NOMO-1 (cell line): ENCODE data around the gene OR2T34.
"Not testable (repeated sequence)": the region's sequence is repeated elsewhere in the genome, so short reads cannot be mapped to it uniquely, and the experiment has no call there.

ENCODE experiments used
- DNase-seq, 2 experiments: peaks; one replicate each; lab custom pipeline; 2025; ENCODE audit not compliant: unreplicated experiment in 2 of 2; lab: John Stamatoyannopoulos, UW

OR2T34 gene, protein sequence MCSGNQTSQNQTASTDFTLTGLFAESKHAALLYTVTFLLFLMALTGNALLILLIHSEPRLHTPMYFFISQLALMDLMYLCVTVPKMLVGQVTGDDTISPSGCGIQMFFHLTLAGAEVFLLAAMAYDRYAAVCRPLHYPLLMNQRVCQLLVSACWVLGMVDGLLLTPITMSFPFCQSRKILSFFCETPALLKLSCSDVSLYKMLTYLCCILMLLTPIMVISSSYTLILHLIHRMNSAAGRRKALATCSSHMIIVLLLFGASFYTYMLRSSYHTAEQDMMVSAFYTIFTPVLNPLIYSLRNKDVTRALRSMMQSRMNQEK

DNA sequence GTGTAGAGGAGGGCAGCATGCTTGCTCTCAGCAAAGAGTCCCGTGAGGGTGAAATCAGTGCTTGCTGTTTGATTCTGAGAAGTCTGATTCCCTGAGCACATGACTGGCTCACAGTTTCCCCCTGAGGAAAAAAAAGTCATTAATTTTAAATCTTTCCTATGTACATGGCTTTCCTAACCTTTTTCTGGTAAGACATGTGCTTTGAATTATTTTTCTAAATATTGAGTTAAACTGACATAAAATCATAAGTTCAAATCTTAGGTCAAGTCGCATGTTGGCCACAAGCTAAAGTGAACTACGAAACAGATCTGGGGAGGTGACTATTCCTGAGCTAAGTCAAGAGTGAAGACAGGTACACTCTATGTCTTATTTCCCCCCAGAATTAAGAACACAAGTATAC, at the start of gene OR2T34:
TSS of gene OR2T34 (minus strand) at position 101 of the 400 bp plus-strand sequence. CDS start at position 101, 0 bp downstream.
- DNase-seq: not testable (repeated sequence)

DNA sequence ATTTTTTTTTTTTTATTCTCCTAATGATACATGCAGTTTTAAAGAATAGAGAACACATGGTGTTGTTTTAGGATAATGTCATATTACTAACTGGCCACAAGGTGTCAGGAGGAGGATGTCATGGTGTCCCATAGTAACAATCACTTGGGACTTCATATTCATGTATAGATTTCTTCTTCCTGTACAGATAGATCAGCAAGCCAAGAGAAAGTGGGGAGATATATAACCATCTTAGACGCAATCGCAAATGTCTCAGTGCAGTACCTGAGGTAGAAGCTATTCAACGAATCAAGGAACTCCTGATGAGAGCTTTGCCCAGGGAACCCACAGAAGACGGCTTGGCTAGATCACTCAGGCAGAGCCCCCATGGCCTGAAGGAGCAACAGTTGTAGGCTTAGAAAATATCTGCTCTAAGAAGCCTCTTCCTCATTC, 48.0 kb upstream of the OR2T34 start:
- peak; percentile 17 to 82 for DNase-seq

DNA sequence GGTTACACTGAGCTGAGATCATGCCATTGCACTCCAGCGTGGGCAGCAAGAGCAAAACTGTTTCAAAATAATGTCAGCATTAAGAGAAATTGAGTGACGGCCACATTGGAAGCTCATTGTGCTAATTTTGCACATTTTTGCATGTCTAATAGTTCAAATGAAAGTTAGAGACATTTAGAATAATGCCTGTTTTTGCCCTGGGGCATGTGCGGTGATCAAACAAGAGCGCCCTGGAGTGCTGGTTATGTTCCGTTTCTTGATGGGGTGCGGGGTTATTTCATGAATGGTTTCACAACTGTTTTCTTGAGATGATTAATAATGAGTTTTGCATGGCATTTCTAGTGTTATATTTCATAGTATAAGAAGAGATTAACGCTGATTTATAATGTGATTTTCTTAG, 47.2 kb upstream of the OR2T34 start:
- DNase-seq: no peak

DNA sequence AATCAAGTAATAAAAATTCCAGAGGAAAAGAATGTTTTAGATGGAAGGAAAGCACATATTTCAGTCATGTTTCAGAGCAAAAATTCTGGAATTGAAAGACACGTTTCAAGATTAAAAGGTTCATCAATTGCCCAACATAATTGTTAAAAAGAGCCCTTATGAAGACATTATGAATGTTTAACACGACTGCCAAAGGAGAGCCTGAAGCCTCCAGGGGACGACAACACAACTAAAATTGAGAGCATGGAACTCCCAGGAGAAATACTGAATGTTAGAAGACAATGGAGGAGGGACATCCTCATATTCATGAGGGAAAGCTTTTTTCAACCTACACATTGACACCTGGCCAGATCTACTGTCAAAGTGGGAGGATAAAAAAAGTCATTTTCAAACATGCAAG, 44.3 kb upstream of the OR2T34 start:
- peak in 1 of 2 experiments; percentile 51 for DNase-seq

DNA sequence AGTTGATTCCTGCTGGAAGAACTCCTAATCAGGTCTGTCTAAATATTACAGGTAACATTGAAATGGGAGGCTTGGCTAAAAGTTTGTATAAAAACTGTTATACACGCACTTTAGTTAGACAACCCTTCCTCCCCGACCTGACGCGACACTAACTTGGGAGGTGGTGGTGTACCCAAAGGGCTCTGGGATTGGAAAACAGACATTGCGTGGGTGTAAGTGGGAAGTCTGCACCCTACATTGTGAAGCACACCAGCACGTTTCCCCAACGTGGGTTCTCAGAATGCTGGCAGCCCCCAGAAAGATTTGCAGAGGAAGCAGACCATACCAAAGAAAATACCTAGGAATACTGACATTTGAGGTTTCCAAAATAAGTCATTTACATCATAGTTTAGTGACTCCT, 43.6 kb upstream of the OR2T34 start:
- no peak for DNase-seq

DNA sequence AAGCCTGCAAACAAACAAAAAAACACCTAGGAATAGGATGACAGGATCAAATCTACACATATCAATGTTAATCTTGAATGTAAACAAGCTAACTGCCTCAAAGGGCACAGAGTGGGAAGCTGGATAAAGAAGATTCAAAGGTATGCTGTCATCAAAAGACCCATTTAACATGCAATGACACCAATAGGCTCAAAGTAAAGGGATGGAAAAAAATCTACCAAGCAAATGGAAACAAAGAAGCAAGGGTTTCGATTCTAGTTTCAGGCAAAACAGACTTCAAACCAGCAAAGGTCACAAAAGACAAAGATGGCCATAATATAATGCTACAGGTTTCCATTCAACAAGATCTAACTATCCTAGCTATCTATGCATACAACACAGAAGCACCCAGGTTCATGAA, 39.2 kb upstream of the OR2T34 start:
- no peak for DNase-seq

DNA sequence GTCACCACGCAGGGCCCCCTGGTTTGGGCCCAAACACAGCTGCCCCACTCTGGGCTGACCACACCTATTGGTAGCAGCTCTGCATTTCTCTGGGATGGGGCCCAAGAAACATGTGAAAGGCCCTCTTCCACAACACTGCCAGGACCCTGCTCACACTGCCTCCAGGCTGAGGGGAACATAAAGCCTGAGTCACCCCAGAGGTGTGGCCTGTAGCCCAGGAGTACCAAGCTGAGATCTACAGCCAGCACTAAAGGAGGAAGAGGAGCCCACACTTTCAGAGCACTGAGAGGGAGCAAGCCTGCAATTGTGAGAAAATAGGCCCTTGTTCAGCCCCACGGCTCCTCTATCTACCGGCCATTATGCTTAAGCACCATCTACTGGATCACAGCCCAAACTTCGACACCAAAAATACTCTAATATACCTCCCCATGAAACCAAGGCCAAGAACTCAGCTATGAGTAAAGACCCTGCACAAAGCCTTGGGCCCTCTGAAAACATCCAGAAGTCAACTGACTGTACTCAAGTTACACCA, 37.4 kb upstream of the OR2T34 start:
- DNase-seq: no peak

DNA sequence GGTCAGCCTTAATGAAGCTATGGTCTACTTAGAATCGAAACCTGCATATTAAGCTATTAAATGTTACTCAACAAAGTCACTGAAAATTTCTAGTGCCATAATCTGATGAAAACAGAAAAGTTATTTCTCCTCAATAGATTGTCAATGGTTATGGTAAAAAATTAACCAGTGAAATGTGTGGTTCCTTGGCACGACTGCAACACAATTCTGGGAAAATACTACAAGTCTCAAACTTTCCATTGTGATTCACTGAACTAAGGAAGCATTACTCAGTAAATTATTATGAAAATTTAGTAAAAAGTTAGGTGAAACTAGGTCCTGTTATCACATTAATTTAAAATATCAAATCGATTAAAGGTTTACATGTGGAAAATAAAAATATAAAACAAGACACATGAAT, 35.7 kb upstream of the OR2T34 start:
- DNase-seq: no peak

DNA sequence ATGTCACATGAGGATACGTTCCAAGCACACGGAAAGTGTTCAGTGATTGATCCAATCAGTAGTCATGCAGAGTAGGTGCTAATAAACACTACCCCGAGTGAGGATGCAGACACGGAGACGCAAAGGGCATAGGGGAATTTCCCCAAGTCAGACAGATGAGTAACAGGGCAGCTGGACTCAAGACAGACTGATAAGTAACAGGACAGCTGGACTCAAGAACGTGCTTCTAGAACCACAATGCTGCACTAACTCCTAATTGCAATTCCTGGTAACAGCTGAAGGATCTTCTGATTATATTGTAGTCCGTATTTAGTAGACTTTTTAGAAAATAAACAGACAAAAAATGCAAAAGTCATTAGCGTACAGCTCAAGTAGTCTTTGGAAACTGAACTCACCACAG, 24.8 kb upstream of the OR2T34 start:
- DNase-seq: no peak

DNA sequence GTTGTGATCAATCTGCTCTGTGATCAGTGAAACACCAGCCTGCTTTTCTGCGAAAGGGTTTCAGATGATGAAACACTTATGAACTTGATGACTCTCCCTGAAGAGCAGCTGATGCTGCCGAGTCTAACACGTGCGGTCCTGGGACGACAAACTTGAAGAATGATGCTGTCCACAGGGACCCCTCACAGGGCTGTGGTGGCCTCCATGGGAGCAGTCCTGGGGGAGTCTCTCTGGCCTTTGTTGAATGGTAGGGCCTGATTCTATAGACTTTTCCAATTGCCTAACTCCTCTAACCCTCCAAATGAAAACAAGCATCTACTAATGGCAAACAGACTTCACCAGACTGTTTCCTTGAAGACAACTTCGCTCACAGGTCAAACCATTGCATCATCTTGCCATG, 23.0 kb upstream of the OR2T34 start, which contains the start of gene OR2T10:
TSS of gene OR2T10 (minus strand) at position 112 of the 400 bp plus-strand sequence. CDS start 3,932 bp downstream, outside the sequence.
- DNase-seq: no peak

DNA sequence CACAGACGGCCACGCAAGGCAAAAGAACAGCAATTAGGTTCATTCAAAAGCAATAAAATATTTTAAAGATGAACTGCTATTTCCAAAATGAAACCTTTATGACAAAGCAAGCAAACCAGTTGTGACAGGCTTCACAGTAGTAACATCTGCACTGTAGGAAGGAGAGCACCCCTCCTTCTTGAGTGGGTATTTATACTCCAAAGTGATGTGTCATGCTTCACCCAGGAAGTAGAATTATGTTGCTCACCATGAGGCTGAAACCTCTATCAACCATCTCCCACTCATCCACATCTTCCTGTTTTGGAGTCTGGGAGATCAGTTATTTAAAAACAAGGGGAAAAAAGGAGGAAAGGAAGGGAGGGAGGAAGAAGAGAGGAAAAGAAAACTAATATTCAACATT, 22.1 kb upstream of the OR2T34 start:
- no peak for DNase-seq

DNA sequence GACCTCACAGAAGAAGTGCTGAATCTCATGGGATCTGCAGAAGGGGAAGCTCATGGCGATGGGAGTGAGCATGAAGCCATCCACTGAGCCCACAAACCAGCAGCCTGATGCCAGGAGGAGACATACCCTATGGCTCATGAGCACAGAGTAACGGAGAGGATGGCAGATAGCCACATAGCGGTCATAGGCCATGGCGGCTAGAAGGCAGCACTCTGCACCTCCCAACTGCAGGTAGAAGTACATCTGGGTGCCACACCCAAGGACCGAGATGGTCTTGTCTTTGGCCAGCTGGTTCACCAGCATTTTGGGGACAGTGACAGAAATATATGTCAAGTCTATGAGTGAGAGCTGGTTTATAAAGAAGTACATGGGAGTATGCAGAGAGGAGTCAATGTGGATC, 18.7 kb upstream of the OR2T34 start:
- DNase-seq: no peak

DNA sequence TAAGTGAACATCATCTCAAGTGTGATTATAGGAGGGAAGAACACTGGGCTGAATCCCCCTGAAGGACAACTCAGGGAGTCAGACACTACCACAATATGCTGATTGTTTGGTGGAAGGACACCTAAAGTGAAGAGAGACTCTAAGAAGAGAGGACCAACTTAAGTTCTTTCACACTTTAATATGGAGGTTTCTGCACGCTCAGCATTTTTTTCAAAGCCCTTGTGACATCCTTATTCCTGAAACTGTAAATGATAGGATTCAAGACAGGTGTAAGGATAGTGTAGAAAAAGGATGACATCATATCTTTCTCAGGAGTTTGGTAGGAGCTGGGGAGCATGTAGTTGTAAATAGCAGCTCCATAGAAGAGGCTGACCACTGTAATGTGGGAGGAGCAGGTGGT, 18.1 kb upstream of the OR2T34 start:
- no peak for DNase-seq

DNA sequence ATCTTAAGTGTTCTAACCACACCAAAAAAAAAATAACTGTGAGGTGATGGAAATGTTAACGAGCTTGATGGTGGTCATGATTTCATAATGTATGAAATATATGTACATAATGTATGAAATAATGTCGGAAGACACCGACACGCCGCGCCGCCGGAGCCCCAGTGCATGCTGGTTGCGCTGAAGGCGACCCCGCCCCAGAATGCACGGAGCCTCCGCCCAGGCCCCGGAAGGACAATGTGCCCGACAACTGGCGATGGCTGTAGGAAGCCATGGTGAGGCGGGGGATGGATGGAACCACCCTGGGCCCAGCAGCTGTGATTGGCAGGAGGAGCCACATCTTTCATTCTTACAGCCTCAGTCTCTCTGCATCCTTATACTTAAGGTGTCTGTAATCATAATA, 15.5 kb upstream of the OR2T34 start:
- no peak for DNase-seq

DNA sequence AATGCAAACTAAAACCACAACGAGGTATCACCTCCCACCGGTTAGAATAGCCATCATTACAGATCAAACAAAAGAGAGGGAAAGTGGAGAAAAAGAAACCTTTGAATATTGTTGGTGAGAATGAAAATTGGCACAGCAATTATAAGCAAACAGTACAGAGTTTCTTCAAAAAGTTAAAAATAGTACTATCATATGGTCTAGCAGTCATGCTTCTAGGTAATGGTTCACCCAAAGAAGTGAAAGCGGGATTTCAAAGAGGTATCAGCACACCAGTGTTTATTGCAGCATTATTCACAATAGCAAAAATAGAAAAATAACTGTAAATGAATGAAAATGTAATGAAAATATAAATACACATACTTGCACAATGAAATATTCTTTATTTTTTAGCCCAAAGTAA, 14.8 kb upstream of the OR2T34 start:
- no peak for DNase-seq

DNA sequence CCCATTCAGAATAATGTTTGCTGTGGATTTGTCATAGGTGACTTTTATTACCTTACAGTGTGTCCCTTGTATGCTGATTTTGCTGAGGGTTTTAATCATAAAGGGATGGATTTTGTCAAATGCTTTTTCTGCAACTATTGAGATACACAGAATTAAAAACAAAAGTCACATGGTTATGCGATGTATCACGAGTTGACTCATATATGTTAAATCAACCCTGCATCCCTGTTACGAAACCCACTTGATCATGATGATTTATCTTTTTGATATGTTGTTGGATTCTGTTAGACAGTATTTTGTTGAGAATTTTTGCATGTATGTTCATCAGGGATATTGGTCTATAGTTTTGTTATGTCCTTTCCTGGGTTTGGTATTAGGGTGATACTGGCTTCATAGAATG, 10.7 kb upstream of the OR2T34 start:
- no peak for DNase-seq

DNA sequence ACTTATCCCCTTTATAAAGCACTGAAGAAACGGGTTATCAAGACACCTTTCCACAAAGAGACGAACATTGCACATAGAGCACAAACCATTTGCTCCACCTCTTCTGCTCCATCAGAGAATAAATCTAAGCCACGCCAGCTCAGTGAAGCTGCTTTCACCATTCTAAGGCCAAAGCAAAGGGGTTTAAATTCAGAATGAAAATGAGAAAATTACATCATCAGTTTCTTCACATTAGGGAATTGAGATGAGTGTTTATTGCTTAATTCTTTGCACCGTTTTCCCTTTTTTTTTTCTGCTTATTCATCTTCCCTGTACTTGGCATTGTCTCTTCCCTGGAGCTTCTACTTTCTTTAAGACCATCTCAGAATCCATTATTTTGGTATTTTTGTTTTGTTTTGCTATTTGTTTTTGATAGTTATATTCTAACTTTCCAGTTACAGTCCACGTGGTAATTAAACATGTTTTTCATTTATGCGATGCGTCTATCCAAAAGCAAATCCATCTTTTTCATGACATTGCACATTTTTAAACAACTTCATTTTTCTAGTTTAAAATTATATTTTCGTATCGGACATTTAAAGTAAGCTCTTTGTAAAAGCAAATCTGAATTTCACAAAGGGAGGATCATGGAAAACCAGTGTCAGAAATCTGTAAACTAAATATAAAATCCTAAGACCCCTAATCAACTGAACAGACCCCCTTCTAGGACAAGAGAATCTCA, 1.9 kb upstream of the OR2T34 start:
- peak in 1 of 2 experiments; percentile 6 for DNase-seq

DNA sequence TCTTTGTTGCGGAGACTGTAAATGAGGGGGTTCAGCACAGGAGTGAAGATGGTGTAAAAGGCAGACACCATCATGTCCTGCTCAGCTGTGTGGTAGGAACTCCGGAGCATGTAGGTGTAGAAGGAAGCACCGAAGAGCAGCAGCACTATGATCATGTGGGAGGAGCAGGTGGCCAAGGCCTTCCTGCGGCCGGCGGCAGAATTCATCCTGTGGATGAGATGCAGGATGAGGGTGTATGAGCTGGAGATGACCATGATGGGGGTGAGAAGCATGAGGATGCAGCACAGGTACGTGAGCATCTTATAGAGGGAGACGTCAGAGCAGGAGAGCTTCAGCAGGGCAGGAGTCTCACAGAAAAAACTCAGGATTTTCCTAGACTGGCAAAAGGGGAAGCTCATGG, 701 bp downstream of the OR2T34 start:
- DNase-seq: not testable (repeated sequence)

DNA sequence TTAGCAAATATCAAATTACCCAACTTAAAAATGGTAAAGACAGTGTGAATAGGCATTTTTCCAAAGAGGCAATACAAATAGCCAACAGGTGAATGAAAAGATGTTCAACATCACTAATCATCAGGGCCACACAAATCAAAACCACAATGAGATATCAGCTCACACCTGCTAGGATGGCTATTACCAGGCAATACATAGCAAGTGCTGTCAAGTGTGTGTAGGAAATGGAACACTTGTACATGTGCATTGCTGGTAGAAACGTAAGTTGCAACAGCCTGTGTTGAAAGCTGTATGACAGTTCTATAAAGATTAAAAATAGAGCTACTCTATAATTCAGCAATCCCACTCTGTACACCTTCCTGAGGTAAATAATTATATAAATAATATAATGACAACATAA, 2.5 kb downstream of the OR2T34 start:
- DNase-seq: not testable (repeated sequence)

DNA sequence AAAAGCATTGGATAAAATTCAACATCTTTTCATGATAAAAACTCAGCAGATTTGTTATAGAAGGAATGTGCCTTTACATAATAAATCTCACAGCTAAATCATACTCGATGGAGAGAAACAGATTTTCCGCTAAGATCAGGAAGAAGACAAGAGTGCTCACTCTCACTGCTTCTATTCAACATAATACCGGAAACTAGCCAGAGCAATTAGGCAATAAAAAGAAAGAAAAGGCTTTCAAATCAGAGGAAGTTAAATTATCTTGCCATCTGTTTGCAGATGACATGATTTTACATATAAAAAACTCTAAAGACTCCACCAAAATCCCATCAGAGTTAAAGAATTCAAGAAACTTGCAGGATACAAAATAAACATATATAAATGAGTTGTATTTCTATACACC, 3.7 kb downstream of the OR2T34 start:
- DNase-seq: peak in 1 of 2 experiments; percentile 49

DNA sequence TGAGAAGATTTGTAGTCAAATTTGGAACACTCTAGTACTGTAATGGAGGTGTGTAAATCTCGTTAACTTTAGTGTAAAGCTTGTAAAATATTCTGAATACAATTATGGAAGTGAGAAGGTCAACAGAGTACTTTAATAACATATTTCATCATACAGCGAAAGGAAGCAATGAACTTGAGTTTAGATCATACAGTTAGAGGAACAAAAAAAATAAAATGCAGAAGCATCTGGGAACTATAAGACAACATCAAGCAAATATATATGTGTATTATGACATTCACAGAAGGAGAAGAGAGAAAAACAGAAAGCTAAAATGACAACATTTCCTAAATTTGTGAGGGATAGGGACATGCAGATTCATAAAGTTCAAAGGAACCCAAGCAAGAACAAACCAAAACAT, 5.5 kb downstream of the OR2T34 start:
- DNase-seq: peak in 1 of 2 experiments; percentile 53
